ENCODE measurements around the gene SZT2.
"Not testable (repeated sequence)": the region's sequence is repeated elsewhere in the genome, so short reads cannot be mapped to it uniquely, and the experiment has no call there.

The SZT2 gene

GRCh38 chr1:43472087-43472462 lies 82.4 kb downstream of the SZT2 start:
- Histone ChIP-seq H3K9ac (ENCODE audit: insufficient read length, low read depth) (no peak overlapping the region), H3K27me3 (ENCODE audit: insufficient read depth, insufficient read length) (no peaks in the 10 kb centered on the region), H3K4me1 (ENCODE audit: insufficient read depth, insufficient read length) (peaks cover 3% of the 10 kb centered on the region), H3K4me3 (ENCODE audit: insufficient read length, low read depth) (no peak overlapping the region), H3K9me3 (ENCODE audit: insufficient read depth, low read length) (no peaks in the 10 kb centered on the region; the same call in none of the 2 replicates), H3K36me3 (ENCODE audit: insufficient read depth, insufficient read length, low read length) (no peaks in the 10 kb centered on the region)
- no peak for TF ChIP-seq ZNF274 (IDR thresholded peaks at IDR 0.05; ENCODE audit: low read depth, low read length)
- no peak for TF ChIP-seq SUZ12 (IDR thresholded peaks at IDR 0.05; ENCODE audit: extremely low read depth, insufficient read depth, insufficient read length)
- no peak for TF ChIP-seq YY1 (IDR thresholded peaks at IDR 0.05; ENCODE audit: insufficient read depth, insufficient read length)
- DNase-seq (ENCODE audit: low read depth, low spot score), result no peak

GRCh38 chr1:43472463-43473151 lies 82.9 kb downstream of the SZT2 start:
- not testable (repeated sequence) for H3K27me3 ChIP-seq (ENCODE audit: insufficient read depth, insufficient read length); H3K4me1 ChIP-seq (ENCODE audit: insufficient read depth, insufficient read length); DNase-seq (ENCODE audit: low read depth, low spot score); H3K36me3 ChIP-seq (ENCODE audit: insufficient read depth, insufficient read length, low read length); H3K4me3 ChIP-seq (ENCODE audit: insufficient read length, low read depth); H3K9me3 ChIP-seq (ENCODE audit: insufficient read depth, low read length); H3K9ac ChIP-seq (ENCODE audit: insufficient read length, low read depth)

GRCh38 chr1:43473463-43473862 lies 83.8 kb downstream of the SZT2 start:
- DNase-seq (ENCODE audit: low read depth, low spot score), result no peak
- peaks cover 3% of the 10 kb centered on the region for H3K4me1 ChIP-seq (ENCODE audit: insufficient read depth, insufficient read length)
- H3K9me3 ChIP-seq (ENCODE audit: insufficient read depth, low read length), result no peaks in the 10 kb centered on the region; the same call in none of the 2 replicates
- no peak overlapping the region for H3K9ac ChIP-seq (ENCODE audit: insufficient read length, low read depth)
- no peak for TF ChIP-seq SUZ12 (IDR thresholded peaks at IDR 0.05; ENCODE audit: extremely low read depth, insufficient read depth, insufficient read length)
- TF ChIP-seq YY1 (IDR thresholded peaks at IDR 0.05; ENCODE audit: insufficient read depth, insufficient read length), result no peak
- no peak for TF ChIP-seq ZNF274 (IDR thresholded peaks at IDR 0.05; ENCODE audit: low read depth, low read length)
- no peaks in the 10 kb centered on the region for H3K27me3 ChIP-seq (ENCODE audit: insufficient read depth, insufficient read length)
- no peak overlapping the region for H3K4me3 ChIP-seq (ENCODE audit: insufficient read length, low read depth)
- H3K36me3 ChIP-seq (ENCODE audit: insufficient read depth, insufficient read length, low read length), result no peaks in the 10 kb centered on the region

GRCh38 chr1:43475611-43476401 lies 86.1 kb downstream of the SZT2 start:
- DNase-seq (ENCODE audit: low read depth, low spot score); H3K27me3 ChIP-seq (ENCODE audit: insufficient read depth, insufficient read length); H3K9me3 ChIP-seq (ENCODE audit: insufficient read depth, low read length); H3K4me3 ChIP-seq (ENCODE audit: insufficient read length, low read depth); H3K36me3 ChIP-seq (ENCODE audit: insufficient read depth, insufficient read length, low read length); H3K4me1 ChIP-seq (ENCODE audit: insufficient read depth, insufficient read length); H3K9ac ChIP-seq (ENCODE audit: insufficient read length, low read depth): not testable (repeated sequence)

- Histone ChIP-seq H3K9ac (ENCODE audit: insufficient read length, low read depth) (no peak overlapping the region), H3K9me3 (ENCODE audit: insufficient read depth, low read length) (no peaks in the 10 kb centered on the region; the same call in 1 of the 2 replicates), H3K27me3 (ENCODE audit: insufficient read depth, insufficient read length) (no peaks in the 10 kb centered on the region), H3K4me1 (ENCODE audit: insufficient read depth, insufficient read length) (no peaks in the 10 kb centered on the region), H3K36me3 (ENCODE audit: insufficient read depth, insufficient read length, low read length) (no peaks in the 10 kb centered on the region), H3K4me3 (ENCODE audit: insufficient read length, low read depth) (no peak overlapping the region)
- TF ChIP-seq ZNF274 (IDR thresholded peaks at IDR 0.05; ENCODE audit: low read depth, low read length), result no peak
- no peak for TF ChIP-seq SUZ12 (IDR thresholded peaks at IDR 0.05; ENCODE audit: extremely low read depth, insufficient read depth, insufficient read length)
- TF ChIP-seq YY1 (IDR thresholded peaks at IDR 0.05; ENCODE audit: insufficient read depth, insufficient read length), result no peak
- no peak for DNase-seq (ENCODE audit: low read depth, low spot score)
These were observed 88.0 kb downstream of the SZT2 start for GRCh38 chr1:43477716-43478115.

GRCh38 chr1:43479414-43479813 lies 89.7 kb downstream of the SZT2 start:
- Histone ChIP-seq H3K4me1 (ENCODE audit: insufficient read depth, insufficient read length) (no peaks in the 10 kb centered on the region), H3K27me3 (ENCODE audit: insufficient read depth, insufficient read length) (no peaks in the 10 kb centered on the region), H3K9me3 (ENCODE audit: insufficient read depth, low read length) (no peaks in the 10 kb centered on the region; the same call in 1 of the 2 replicates), H3K36me3 (ENCODE audit: insufficient read depth, insufficient read length, low read length) (no peaks in the 10 kb centered on the region), H3K9ac (ENCODE audit: insufficient read length, low read depth) (no peak overlapping the region), H3K4me3 (ENCODE audit: insufficient read length, low read depth) (no peak overlapping the region)
- DNase-seq (ENCODE audit: low read depth, low spot score), result no peak
- TF ChIP-seq YY1 (IDR thresholded peaks at IDR 0.05; ENCODE audit: insufficient read depth, insufficient read length) (no peak), ZNF274 (IDR thresholded peaks at IDR 0.05; ENCODE audit: low read depth, low read length) (no peak), SUZ12 (IDR thresholded peaks at IDR 0.05; ENCODE audit: extremely low read depth, insufficient read depth, insufficient read length) (no peak)

GRCh38 chr1:43481491-43481890 lies 91.8 kb downstream of the SZT2 start:
- H3K36me3 ChIP-seq (ENCODE audit: insufficient read depth, insufficient read length, low read length), result no peaks in the 10 kb centered on the region
- H3K27me3 ChIP-seq (ENCODE audit: insufficient read depth, insufficient read length), result no peaks in the 10 kb centered on the region
- no peaks in the 10 kb centered on the region for H3K4me1 ChIP-seq (ENCODE audit: insufficient read depth, insufficient read length)
- no peak for DNase-seq (ENCODE audit: low read depth, low spot score)
- H3K4me3 ChIP-seq (ENCODE audit: insufficient read length, low read depth), result no peak overlapping the region
- TF ChIP-seq SUZ12 (IDR thresholded peaks at IDR 0.05; ENCODE audit: extremely low read depth, insufficient read depth, insufficient read length) (no peak), YY1 (IDR thresholded peaks at IDR 0.05; ENCODE audit: insufficient read depth, insufficient read length) (no peak), ZNF274 (IDR thresholded peaks at IDR 0.05; ENCODE audit: low read depth, low read length) (no peak)
- H3K9ac ChIP-seq (ENCODE audit: insufficient read length, low read depth), result no peak overlapping the region
- no peaks in the 10 kb centered on the region; the same call in 1 of the 2 replicates for H3K9me3 ChIP-seq (ENCODE audit: insufficient read depth, low read length)
